WERI-Rb-1 (cell line): ENCODE data around the gene CHKA.

Experiments used
- DNase-seq: peaks from one replicate; pipeline ENCODE4 v3.0.0-alpha.2; 2020
- H3K27ac ChIP-seq: fragments of 250-450 bp; sonication (Bioruptor Pico); 2 replicates; pipeline ENCODE4 v1.5.1; 2020; ENCODE audit warnings: mild to moderate bottlenecking, moderate library complexity
- H3K27me3 ChIP-seq: fragments of 250-450 bp; sonication (Bioruptor Pico); 2 replicates; pipeline ENCODE4 v1.5.1; 2021; ENCODE audit warnings: mild to moderate bottlenecking, low read depth, moderate library complexity; ENCODE audit not compliant: insufficient read depth, severe bottlenecking
- H3K36me3 ChIP-seq: fragments of 250-450 bp; sonication (Bioruptor Pico); 2 replicates; pipeline ENCODE4 v1.5.1; 2020; ENCODE audit warnings: mild to moderate bottlenecking, moderate library complexity
- H3K4me3 ChIP-seq: 2 replicates; pipeline ENCODE4 v1.5.1; 2011; ENCODE audit warnings: low read depth, mild to moderate bottlenecking, control low read depth, low read length
- H3K9me3 ChIP-seq: fragments of 250-450 bp; sonication (Bioruptor Pico); 2 replicates; pipeline ENCODE4 v1.5.1; 2021; ENCODE audit warnings: mild to moderate bottlenecking, moderate library complexity; ENCODE audit not compliant: severe bottlenecking
- CTCF ChIP-seq: IDR thresholded peaks from 2 replicates; pipeline ENCODE4 v1.5.1; 2011; ENCODE audit warnings: low read depth, mild to moderate bottlenecking, control low read depth, inconsistent platforms, low read length

The CHKA gene

GRCh38 chr11:68043029-68043348 is 78.2 kb downstream of the CHKA start:
- H3K4me3 ChIP-seq, result no peak overlapping the region
- peak overlapping the region; percentile 22 for H3K27ac ChIP-seq

GRCh38 chr11:68042219-68043028 is 78.8 kb downstream of the CHKA start:
- no peaks in the 10 kb centered on the region for H3K36me3 ChIP-seq
- H3K4me3 ChIP-seq, result no peak overlapping the region
- no peak overlapping the region for H3K27ac ChIP-seq
- no peaks in the 10 kb centered on the region for H3K9me3 ChIP-seq
- H3K27me3 ChIP-seq, result no peaks in the 10 kb centered on the region
- TF ChIP-seq CTCF, result no peak
- DNase-seq, result no peak

More at GRCh38 chr11:68043029-68043348, 78.2 kb downstream of the CHKA start:
- Histone ChIP-seq H3K9me3 (no peaks in the 10 kb centered on the region), H3K36me3 (no peaks in the 10 kb centered on the region), H3K27me3 (no peaks in the 10 kb centered on the region)
- DNase-seq, result no peak
- no peak for TF ChIP-seq CTCF

- H3K9me3 ChIP-seq, result no peaks in the 10 kb centered on the region
- H3K36me3 ChIP-seq, result no peaks in the 10 kb centered on the region
- no peak overlapping the region; the same call in 1 of the 2 replicates for H3K27ac ChIP-seq
- DNase-seq, result no peak
- no peak for TF ChIP-seq CTCF
- H3K27me3 ChIP-seq, result no peaks in the 10 kb centered on the region
- H3K4me3 ChIP-seq, result no peak overlapping the region
Measured at GRCh38 chr11:68041617-68042218, 79.5 kb downstream of the CHKA start.

- Histone ChIP-seq H3K4me3 (no peak overlapping the region), H3K27me3 (no peaks in the 10 kb centered on the region), H3K27ac (peak overlapping the region; percentile 79), H3K36me3 (no peaks in the 10 kb centered on the region), H3K9me3 (no peaks in the 10 kb centered on the region)
- TF ChIP-seq CTCF, result no peak
- DNase-seq, result no peak
Measured at GRCh38 chr11:68040957-68041591, 80.1 kb downstream of the CHKA start.

GRCh38 chr11:68040101-68040956 is 80.9 kb downstream of the CHKA start:
- no peaks in the 10 kb centered on the region for H3K9me3 ChIP-seq
- peak overlapping the region; percentile 79 for H3K27ac ChIP-seq
- no peaks in the 10 kb centered on the region; the same call in 1 of the 2 replicates for H3K36me3 ChIP-seq
- no peaks in the 10 kb centered on the region for H3K27me3 ChIP-seq
- no peak overlapping the region for H3K4me3 ChIP-seq
- peak; percentile 75 for DNase-seq
- TF ChIP-seq CTCF, result no peak
